ENCODE measurements around the gene SMARCA4.
"Not testable (repeated sequence)": the region's sequence is repeated elsewhere in the genome, so short reads cannot be mapped to it uniquely, and the experiment has no call there.

Gene SMARCA4

GRCh38 chr19:11096210-11096841 is 135.5 kb downstream of the SMARCA4 start:
- no peak for DNase-seq (ENCODE audit: low read depth in 4 of 4, low spot score in 1 of 4)

GRCh38 chr19:11097367-11097766 is 136.5 kb downstream of the SMARCA4 start:
- not testable (repeated sequence) for DNase-seq (ENCODE audit: low read depth in 4 of 4, low spot score in 1 of 4)

- no peak for DNase-seq (ENCODE audit: low read depth in 4 of 4, low spot score in 1 of 4)
These were observed 137.5 kb downstream of the SMARCA4 start for GRCh38 chr19:11098327-11098726.

GRCh38 chr19:11098861-11099260 is 138.0 kb downstream of the SMARCA4 start:
- DNase-seq (ENCODE audit: low read depth in 4 of 4, low spot score in 1 of 4), result no peak

- no peak for DNase-seq (ENCODE audit: low read depth in 4 of 4, low spot score in 1 of 4)
These were observed 139.2 kb downstream of the SMARCA4 start for GRCh38 chr19:11100049-11100448.

GRCh38 chr19:11101057-11101456 is 140.2 kb downstream of the SMARCA4 start:
- DNase-seq (ENCODE audit: low read depth in 4 of 4, low spot score in 1 of 4), result no peak

GRCh38 chr19:11102944-11103343 is 142.1 kb downstream of the SMARCA4 start:
- no peak for DNase-seq (ENCODE audit: low read depth in 4 of 4, low spot score in 1 of 4)

- not testable (repeated sequence) for DNase-seq (ENCODE audit: low read depth in 4 of 4, low spot score in 1 of 4)
These were observed 142.8 kb downstream of the SMARCA4 start for GRCh38 chr19:11103667-11104066.

- DNase-seq (ENCODE audit: low read depth in 4 of 4, low spot score in 1 of 4), result no peak
These were observed 144.3 kb downstream of the SMARCA4 start for GRCh38 chr19:11105014-11105636.

GRCh38 chr19:11106477-11106876 is 145.6 kb downstream of the SMARCA4 start:
- DNase-seq (ENCODE audit: low read depth in 4 of 4, low spot score in 1 of 4), result no peak

- no peak for DNase-seq (ENCODE audit: low read depth in 4 of 4, low spot score in 1 of 4)
These were observed 147.9 kb downstream of the SMARCA4 start for GRCh38 chr19:11108746-11109145.

GRCh38 chr19:11111117-11111770 is 150.4 kb downstream of the SMARCA4 start:
- no peak for DNase-seq (ENCODE audit: low read depth in 4 of 4, low spot score in 1 of 4)

GRCh38 chr19:11111771-11112144 is 150.9 kb downstream of the SMARCA4 start:
- DNase-seq (ENCODE audit: low read depth in 4 of 4, low spot score in 1 of 4), result no peak
